Calu3 (cell line): ENCODE data around the gene MED28. TPM values are rescaled to one million over a fixed set of nuclear protein-coding genes. Genes with fewer than 3 reads are reported as not detected.

Experiments used
- BruUV-seq: library from RNA; stranded (reverse); fragments of 400-500 nt; replicated peaks from 2 replicates; lab custom pipeline; 2021; lab: Mats Ljungman, UMichigan
- CTCF ChIA-PET: fragments of 300-600 bp; sonication (Branson Sonifier 250); formaldehyde crosslinking; loops from one replicate; lab custom pipeline; 2022; ENCODE audit warnings: antibody characterized with exemption; lab: Charles Lee
- DNase-seq: peaks from one replicate; pipeline ENCODE4 v3.0.0; 2022
- H3K27ac Mint-ChIP-seq: one replicate; pipeline ENCODE4 v1.8.0; 2022; ENCODE audit warnings: mixed read lengths; ENCODE audit not compliant: unreplicated experiment
- H3K27me3 Mint-ChIP-seq: one replicate; pipeline ENCODE4 v1.8.0; 2022; ENCODE audit warnings: mixed read lengths; ENCODE audit not compliant: unreplicated experiment
- H3K36me3 Mint-ChIP-seq: one replicate; pipeline ENCODE4 v1.8.0; 2022; ENCODE audit warnings: mild to moderate bottlenecking, moderate library complexity, mixed read lengths; ENCODE audit not compliant: insufficient read depth, unreplicated experiment
- H3K4me1 Mint-ChIP-seq: one replicate; pipeline ENCODE4 v1.8.0; 2022; ENCODE audit warnings: mild to moderate bottlenecking, low read depth, mixed read lengths; ENCODE audit not compliant: unreplicated experiment
- H3K4me3 Mint-ChIP-seq: one replicate; pipeline ENCODE4 v1.8.0; 2022; ENCODE audit warnings: mild to moderate bottlenecking, low read depth, moderate library complexity, mixed read lengths; ENCODE audit not compliant: unreplicated experiment
- H3K9me3 Mint-ChIP-seq: one replicate; pipeline ENCODE4 v1.8.0; 2022; ENCODE audit warnings: low read depth, mixed read lengths; ENCODE audit not compliant: unreplicated experiment
- CTCF ChIP-seq: fragments of 200-600 bp; IDR thresholded peaks from one replicate; pipeline ENCODE4 v1.8.0; 2022; ENCODE audit warnings: antibody characterized with exemption; ENCODE audit not compliant: unreplicated experiment
- intact Hi-C: fragments of 100-400 bp; cut with micrococcal nuclease; formaldehyde crosslinking; loops from one replicate; pipeline ENCODE4 v1.10.0; 2022; ENCODE audit not compliant: unreplicated experiment
- total RNA-seq: library from RNA; stranded (reverse); gene quantifications from 2 replicates; pipeline ENCODE4 v1.2.3, GENCODE V29; 2022

Gene MED28
- total RNA-seq, 1 experiment from 2014 or later: 27.2 TPM

- DNase-seq: no peak
- H3K4me3 Mint-ChIP-seq: no peak overlapping the region
- no peaks in the 10 kb centered on the region for H3K4me1 Mint-ChIP-seq
- no TSS peak for BruUV-seq
- CTCF ChIA-PET: interaction anchor here (0.7 kb wide), 1 partner anchor 87 kb away, joined by 3 read pairs; no protein-coding TSS in a partner anchor
- H3K9me3 Mint-ChIP-seq: no peaks in the 10 kb centered on the region
- no peak for TF ChIP-seq CTCF
- H3K36me3 Mint-ChIP-seq: no peaks in the 10 kb centered on the region
- no peak overlapping the region for H3K27ac Mint-ChIP-seq
- intact Hi-C loops: no loop called here
- no peaks in the 10 kb centered on the region for H3K27me3 Mint-ChIP-seq
Measured at GRCh38 chr4:17647927-17648326, 33.5 kb downstream of the MED28 start.

GRCh38 chr4:17650406-17650805 lies 36.0 kb downstream of the MED28 start:
- CTCF ChIA-PET: no interaction called here
- no peaks in the 10 kb centered on the region for H3K9me3 Mint-ChIP-seq
- no peaks in the 10 kb centered on the region for H3K27me3 Mint-ChIP-seq
- H3K36me3 Mint-ChIP-seq: no peaks in the 10 kb centered on the region
- no peak overlapping the region for H3K27ac Mint-ChIP-seq
- BruUV-seq: no TSS peak
- no peaks in the 10 kb centered on the region for H3K4me1 Mint-ChIP-seq
- no peak for DNase-seq
- H3K4me3 Mint-ChIP-seq: no peak overlapping the region
- TF ChIP-seq CTCF: no peak
- intact Hi-C loops: no loop called here

GRCh38 chr4:17654701-17655100 lies 40.3 kb downstream of the MED28 start:
- Mint-ChIP-seq H3K27me3 (no peaks in the 10 kb centered on the region), H3K4me3 (no peak overlapping the region), H3K9me3 (no peaks in the 10 kb centered on the region), H3K4me1 (no peaks in the 10 kb centered on the region), H3K36me3 (no peaks in the 10 kb centered on the region), H3K27ac (no peak overlapping the region)
- intact Hi-C loops: no loop called here
- TF ChIP-seq CTCF: no peak
- DNase-seq: no peak
- no TSS peak for BruUV-seq
- CTCF ChIA-PET: interaction anchor here (0.6 kb wide), 1 partner anchor 11 kb away, joined by 11 read pairs; no protein-coding TSS in a partner anchor

- Mint-ChIP-seq H3K36me3 (no peaks in the 10 kb centered on the region), H3K4me1 (no peaks in the 10 kb centered on the region), H3K27me3 (no peaks in the 10 kb centered on the region), H3K27ac (no peak overlapping the region), H3K9me3 (no peaks in the 10 kb centered on the region), H3K4me3 (no peak overlapping the region)
- intact Hi-C loops: no loop called here
- no TSS peak for BruUV-seq
- CTCF ChIA-PET: no interaction called here
- no peak for DNase-seq
- no peak for TF ChIP-seq CTCF
Measured at GRCh38 chr4:17657090-17657489, 42.6 kb downstream of the MED28 start.
